Measurements from ENCODE around the gene JAZF1.

- TF ChIP-seq RFX5 (IDR thresholded peaks at IDR 0.05; ENCODE audit: low read depth, low read length), result no peak
- no peak for TF ChIP-seq CTCF (conservative IDR thresholded peaks at IDR 0.05; ENCODE audit: low read depth, low read length)
- TF ChIP-seq POLR2A (IDR thresholded peaks at IDR 0.05; ENCODE audit: low read depth, low read length), result no peak
These were observed 94.4 kb downstream of the JAZF1 start for GRCh38 chr7:28086198-28086597.

Measured in IMR-90 (cell line).